Stromal cell of bone marrow (primary cell): ENCODE results near the gene CACNA1S.

ENCODE experiments used
- DNase-seq: peaks from one replicate; pipeline ENCODE4 v3.0.0-alpha.2; 2012; ENCODE audit warnings: low read depth

The CACNA1S gene

DNA sequence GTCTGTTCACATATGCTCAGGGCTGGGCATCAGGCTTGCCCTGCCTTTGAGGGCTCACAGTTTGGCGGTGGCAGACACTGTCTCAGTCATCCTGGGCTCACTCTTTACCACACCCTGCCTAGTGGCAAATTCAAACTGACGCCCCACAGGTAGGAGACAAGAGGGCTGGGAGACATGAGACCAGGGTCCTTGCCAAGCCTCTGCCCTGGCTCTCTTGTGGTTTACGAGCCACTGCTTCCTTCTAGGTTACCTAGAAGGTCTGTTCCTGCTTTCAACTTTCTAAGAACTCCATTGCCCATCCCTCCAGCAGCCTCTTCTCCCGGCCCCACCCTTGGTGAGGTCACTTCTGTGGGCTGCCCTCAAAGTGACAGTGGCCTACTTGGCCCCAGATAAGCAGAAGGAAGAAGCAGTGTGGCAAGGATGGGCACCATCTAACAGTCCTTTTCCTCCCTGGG is 99.2 kb downstream of the CACNA1S start:
- no peak for DNase-seq

DNA sequence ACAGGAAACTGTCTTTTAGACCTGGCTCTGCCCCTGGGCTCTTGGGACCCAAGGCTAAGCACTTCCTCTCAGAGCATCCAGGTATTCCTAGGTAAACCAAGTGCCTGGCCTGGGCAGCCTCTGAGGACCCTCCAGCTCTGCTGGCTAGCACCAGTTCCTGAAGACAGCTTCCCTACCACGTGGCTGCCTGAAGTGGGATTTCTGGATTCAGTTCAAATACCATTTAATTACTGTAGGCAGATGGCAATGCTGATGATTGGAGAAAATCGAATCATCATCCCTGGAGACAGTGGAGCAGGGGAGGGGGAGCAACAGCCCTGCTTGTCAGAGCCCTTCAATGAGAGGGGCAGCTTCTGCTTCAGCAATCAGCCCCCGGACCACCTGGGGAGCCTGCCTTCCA is 100.6 kb downstream of the CACNA1S start:
- DNase-seq: no peak

DNA sequence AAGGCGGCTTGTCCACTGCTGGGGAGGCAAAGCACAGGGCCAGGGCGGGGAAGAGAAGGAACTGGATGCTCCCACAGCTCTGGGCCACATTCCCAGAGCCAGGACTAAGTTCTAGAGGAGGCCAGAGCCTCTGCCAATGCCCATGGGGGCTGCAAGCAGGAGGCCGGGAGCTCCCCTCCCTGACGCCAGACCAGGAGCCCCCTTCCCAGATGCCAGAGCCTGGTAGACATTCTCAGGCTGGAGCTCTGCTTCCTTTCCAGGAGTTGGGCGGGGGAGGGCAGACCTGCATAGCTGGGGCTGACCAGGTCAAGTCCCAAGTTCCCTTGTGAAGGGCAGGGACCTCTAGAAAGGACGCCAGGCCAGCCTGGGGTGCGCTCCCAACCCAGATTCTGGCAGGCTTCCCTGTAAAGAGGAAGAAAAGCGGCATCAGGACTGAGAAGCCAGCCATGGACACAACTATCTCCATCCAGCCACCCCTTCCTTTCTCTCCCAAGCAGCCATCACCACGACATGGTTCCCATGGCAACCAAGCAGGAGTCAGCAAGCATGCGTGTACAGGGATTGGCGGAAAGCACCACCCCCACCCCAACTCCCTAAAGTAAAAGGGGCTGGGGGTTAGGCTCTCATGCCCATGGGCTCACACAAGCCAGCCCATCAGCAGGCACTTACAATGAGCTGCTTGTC is 102.1 kb downstream of the CACNA1S start:
- no peak for DNase-seq

DNA sequence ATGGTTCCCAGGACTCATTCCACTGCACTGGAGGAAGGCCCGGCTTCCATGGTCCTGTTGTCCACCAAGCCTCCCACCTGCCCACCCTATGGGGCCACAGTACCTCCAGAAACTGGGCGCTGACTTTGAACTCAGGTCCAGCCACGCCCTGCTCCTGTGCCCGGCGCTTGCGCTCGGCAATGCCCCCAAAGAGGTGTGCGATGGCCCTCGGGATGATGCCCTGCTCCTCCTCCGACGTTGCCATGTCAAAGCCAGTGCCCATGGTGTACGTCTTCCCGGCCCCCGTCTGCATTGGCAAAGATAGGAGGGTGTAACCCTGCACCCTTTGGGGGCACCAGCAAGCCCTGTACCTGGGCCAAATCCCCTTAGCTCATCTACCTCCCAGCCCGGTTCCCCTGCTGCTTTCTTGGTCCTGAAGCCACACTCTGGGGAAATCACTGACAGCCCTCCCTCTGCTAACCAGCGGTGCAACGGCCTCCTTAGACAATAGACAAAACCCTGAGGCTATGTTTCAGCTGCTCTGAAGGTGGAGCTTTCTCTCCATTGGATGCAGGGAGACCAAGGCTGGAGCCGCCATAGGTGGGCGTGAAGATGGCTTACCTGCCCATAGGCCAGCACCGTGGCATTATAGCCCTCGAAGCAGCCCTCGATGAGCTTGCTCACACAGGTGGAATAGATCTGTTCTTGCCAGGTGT is 103.4 kb downstream of the CACNA1S start:
- DNase-seq: no peak

DNA sequence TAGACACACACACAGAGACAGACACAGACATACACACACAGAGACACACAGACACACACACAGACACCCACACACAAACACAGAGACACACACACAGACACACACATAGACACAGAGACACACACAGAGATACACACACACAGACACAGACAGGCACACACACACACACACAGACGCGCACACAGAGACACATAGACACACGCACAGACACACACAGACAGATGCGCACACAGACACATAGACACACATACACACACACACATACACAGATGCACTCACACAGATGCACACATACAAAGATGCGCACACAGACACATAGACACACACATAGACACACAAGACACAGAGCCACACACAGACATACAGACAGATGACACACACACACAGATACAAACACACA is 104.7 kb downstream of the CACNA1S start:
- DNase-seq: no peak

DNA sequence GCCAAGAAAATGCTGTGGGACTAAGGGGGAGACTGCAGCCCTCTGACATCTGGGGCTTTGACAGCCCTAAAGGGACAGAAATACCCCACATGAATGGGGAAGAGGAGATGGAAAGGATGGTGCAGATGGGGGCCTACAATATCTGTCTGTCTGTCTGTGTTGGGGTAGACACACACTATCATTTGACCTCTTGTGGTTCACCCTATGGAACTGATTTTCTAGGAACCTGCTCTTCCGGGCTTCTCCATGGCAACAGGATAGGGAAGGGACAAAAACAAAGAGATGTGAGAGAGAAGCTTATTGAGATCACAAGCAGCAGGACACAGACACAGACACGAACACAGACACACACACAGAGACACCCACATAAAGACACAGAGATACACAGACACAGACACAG is 105.8 kb downstream of the CACNA1S start:
- no peak for DNase-seq

DNA sequence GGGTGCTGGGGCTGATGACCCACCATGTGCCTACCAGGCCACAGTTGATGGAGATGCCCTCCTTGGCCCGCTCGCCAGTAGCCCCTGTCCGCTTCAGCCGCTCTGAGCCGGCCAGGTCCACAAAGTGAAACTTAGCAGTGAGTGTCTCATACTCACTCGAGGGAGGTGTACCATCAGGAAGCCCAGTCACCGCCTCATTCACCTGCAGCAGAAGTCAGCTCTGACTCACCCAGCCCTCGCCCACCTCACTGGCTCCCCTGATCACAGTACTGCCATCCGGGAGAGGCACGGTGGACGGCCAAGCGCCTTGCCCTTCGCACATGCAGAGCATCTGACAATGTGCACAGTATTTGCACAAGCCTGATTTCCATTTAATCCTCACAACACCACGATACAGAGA is 107.5 kb downstream of the CACNA1S start:
- DNase-seq: no peak

DNA sequence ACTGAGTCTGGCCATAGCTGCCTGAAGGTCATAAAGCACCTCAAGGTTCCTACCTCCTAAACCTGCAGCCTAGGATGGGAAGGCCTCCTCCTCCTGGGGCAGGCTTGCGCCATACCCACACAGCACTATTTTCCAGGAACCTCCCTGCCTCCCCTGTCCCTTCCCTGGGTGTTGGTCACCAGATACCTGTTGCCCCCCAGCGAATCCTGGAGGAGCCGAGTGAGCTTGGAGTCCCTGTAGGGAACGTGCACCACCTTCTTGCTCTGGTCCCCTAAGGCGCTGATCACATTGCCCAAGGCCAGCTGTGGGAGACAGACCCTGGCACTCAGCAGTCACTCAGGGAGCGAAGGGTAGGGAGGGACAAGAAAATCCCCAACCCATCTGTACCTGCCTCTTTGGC is 108.1 kb downstream of the CACNA1S start:
- DNase-seq: no peak

DNA sequence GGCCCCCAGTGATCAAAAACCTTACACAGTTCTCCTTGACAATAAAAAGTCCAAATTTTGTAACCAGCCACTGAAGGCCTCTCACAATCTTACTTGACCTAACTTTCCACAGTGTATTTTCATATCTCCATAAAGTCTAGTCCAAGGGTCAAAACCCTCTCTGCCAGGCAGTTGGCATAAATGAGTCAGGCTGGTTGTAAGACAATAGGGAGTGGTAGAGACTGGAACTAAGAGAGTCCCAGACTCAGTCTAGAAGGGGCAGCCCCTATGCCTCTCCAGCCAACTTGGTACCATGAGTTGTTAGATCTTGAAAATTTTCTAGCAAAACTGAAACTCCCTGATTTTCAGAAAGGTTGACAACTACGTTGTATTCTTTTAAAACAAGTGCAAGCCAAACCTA is 109.7 kb downstream of the CACNA1S start:
- DNase-seq: no peak

DNA sequence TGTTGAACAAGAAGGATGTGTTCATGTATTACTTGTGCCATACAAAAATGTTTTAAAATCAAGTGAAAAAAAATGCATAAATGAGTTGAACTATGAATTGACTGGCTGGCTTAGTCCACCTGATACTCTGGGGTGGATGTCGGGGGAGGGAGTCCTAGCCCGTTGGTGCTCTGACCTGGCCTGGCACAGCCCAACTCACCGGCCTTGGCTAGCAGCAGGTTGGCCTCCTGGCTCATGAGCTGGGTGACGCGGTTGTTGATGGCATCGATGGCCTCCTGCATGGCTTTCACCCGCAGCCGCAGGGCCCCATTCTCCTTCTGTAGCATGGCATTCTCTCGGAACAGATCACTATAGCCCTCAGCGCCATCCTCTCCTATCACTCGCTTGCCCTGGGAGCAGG is 110.3 kb downstream of the CACNA1S start:
- DNase-seq: no peak

DNA sequence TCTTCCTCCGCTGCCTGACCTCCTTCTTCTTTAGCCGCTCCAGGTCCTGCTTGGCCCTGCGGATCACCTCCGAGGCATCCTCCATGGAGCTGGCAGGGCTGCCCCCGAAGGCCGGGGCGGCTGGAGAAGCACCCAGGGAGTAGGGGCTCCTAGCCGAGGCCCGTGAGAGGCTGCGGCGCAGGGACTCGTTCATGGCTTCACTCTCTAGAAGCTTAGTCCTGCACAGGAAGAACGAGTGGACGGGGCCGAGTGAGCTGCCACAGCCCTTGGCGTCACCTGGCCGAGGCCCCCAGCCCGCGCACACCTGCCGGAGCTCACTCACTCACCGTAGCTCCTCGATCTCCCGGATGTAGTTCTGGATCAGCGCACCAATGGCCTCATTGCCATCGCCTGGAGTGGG is 111.8 kb downstream of the CACNA1S start:
- DNase-seq: no peak

DNA sequence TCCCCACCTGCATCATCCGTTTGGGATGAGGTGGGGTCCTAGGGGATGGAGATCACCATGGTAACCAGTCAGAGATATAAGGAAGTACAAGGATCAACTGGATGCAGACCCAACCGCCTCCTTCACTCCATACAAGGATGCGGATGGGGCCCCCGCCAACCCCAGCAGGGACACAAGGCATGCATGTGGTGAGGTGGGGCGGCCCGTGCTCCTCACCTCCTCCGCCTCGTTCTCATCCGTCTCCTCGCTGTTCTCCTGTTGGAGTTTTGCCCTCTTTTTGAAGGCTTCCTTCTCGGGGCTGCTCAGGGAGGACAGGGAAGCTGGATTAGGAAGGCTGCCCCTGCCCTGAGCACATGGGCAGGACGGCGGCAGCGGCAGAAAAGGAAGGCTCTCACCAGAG is 112.6 kb downstream of the CACNA1S start:
- no peak for DNase-seq

DNA sequence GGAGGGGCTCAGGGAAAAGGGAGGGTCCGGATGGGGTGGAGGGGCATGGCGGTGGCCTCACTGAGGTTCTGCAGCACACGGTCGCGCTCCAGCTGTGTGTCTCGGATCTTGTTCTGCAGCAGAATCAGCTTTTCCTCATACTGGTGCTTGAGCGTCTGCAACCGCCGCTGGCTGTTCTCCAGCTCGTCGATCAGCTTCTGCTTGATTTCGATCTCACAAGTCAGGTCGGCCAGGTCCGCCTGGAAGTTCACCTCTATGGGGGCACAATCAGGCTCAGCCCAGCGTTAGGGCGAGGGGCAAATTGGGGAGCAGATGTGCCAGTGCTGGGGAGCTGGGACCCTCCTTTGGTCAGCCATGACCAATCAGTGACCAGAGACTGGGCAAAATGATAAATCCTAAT is 113.9 kb downstream of the CACNA1S start:
- no peak for DNase-seq

DNA sequence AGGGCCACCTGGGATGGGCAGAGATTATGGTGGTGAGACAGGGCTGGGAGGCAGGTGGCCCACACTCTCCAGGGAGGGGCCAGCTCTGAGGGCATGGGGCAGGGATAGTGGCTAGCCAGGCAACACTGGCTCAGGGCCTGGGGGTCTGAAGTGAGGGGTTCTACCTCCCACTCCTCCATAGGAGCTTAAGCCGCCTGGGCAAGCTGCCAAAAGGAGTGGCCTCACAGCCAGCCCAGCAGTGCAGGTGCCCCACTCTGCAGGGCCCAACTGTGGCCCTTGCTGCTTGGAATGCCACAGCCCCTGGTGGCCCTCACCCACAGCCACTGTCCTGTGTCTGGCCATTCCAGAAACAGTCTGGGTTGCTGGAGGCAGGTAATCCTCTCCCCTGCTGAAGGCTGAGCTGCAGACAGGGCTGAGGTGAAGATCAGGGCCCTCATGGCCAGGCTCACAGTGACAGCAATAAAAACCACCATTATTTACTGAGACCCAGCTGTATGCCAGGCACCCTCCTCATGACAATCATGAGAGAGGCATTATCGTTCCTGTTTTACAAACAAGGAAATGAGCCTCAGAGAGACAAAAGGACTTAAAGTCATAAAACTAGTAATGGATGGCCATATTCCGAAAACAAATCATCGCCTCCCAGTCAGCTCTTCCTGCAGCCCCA is 119.7 kb downstream of the CACNA1S start:
- no peak for DNase-seq

DNA sequence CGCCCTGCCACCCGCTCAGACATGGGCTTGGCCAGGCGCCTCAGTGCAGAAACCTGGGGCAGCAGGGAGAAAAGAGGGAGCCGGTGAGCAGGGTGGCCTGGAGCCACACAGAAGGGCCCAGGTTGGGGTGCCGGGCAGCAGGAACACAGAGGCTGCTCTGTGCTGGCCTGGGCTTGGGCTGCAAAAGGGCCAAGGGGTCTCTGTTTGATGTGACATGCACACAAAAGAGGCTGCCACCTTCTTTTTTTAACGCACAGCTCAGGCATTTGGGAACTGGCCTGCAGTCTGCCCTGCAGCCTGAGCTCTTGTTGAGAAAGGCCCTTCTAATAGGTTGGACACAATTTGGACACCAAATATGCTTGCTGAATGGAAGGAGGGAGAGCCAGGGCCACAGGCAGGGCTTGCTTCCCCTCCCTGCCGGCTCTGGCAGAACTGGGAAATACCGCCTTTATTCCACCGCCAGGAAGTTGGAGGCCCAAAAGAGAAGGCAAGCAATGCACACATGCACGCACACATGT is 121.1 kb downstream of the CACNA1S start:
- no peak for DNase-seq

DNA sequence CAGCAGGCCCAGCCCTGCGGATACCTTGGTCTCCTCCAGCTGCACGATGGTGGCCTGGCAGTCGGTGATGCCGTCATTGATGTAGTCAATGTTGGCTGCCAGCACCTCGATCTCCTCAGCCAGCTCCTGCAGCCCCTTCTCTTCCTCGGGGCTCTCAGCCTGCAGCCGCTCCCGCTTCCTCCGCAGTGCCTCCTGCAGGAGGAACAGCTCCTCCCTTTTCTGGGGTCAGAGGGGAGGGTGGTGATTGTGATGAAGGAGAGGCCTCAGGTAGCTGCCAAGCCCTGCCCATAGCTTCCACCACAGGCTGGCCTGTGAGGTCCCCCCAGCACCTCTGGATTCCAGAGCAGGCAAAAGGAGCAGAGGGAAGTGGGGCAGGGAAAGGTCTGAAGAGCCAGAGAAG is 122.1 kb downstream of the CACNA1S start:
- no peak for DNase-seq
